NCI-H446 treated with DMSO at 0.1 percent for 48 hours (cell line): ENCODE data around the gene SVIL.
"Not testable (repeated sequence)": the region's sequence is repeated elsewhere in the genome, so short reads cannot be mapped to it uniquely, and the experiment has no call there.

Experiments
- DNase-seq: peaks from one replicate; lab custom pipeline; 2025; lab: John Stamatoyannopoulos, UW

The SVIL gene

DNA sequence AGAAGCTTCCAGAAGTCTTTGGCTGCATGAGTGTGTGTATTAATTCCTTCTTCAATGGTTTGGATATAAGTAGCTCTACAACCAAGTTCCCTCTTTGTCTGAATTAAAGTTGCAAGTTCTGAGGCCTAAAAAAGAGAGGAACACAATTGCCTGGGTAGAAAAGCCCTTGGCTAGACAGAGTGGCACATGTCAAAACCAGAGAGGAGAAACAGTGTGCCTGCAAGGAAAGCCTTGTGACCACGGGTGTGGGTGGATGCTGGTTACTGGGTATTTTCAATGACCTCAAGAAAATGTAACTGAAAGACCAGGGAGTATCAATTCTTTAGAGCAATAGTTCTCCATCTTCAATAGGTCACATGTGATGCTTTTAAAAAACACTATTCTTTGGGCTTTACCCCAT is 148.3 kb downstream of the SVIL start:
- no peak for DNase-seq

DNA sequence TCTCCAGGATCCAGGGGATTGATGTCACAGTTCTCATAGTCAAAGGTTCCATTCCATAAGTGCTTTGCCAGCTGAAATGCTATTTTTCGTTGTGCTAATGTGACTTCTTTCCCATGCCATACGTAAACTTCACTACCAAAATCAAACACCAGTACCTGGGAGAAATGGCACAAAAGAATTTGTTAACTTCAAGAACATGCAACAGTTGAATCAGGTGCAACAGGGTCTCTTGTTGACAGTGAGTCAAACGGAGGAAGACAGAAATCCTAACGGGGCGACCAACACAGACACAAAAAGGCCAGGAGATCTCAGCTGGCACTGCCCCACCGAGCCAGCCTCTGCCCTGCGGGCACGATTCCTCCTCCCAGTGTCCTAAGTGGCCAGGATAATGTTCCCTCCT is 150.1 kb downstream of the SVIL start:
- not testable (repeated sequence) for DNase-seq

DNA sequence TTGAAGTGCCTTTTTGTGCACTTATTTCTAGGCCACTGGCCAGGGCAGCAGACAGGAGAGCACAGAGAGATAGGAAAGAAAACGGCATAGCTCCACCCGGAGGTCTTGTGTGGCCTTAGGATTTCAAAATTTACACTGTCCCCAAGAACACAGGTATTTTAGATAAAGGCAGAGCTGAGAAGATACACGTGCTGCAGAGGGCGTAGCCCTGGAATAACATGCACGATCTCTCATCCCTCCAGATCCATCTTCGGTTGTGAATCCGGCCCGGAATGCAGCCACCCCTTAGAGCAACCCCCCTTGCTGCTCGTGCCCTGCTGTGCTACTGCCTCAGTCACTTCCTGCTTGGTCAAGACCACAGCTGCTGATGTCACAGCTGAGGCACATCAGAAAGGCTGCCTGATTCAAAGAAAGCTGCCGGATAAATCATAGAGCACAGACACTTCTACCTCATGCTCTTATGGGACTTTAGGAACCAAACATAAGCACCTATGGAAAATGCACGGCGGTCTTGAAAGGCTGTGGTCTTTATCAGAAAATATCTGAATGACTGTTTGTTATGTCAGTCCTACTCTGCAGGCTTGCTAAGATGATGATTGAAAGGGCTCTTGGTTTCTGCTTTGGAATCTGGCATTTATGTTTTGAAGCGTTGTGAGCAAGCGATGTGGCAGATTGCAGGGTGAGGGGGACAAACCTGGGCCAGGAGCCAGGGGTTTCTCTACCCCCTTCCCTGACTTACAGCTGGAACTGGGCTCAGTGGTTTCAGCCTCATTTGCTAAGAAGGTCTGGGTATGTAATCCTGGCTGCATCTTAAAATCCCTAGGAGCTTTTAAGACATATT is 152.0 kb downstream of the SVIL start:
- DNase-seq, result no peak

DNA sequence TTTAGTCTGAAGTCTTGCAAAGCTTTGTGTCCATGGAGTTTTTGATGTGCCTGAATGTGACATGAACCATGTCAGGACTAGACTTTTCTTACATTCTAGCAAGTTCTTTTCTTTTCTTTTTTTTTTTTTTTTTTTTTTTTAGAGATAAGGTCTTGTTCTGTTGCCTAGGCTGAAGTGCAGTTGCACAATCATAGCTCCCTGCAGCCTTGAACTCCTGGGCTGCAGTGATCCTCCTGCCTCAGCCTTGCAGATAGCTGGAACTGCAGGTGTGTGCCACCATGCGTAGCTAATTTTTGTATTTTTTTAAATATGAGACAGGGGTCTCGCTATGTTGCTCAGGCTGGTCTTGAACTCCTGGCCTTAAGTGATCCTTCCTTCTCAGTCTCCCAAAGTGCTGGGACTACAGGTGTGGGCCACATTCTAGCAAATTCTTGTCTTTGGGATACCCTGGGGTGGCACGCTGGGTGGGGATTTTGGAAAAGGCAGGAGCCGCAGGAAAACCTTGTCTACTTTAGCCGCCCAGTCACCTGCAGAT is 152.8 kb downstream of the SVIL start:
- DNase-seq, result no peak

DNA sequence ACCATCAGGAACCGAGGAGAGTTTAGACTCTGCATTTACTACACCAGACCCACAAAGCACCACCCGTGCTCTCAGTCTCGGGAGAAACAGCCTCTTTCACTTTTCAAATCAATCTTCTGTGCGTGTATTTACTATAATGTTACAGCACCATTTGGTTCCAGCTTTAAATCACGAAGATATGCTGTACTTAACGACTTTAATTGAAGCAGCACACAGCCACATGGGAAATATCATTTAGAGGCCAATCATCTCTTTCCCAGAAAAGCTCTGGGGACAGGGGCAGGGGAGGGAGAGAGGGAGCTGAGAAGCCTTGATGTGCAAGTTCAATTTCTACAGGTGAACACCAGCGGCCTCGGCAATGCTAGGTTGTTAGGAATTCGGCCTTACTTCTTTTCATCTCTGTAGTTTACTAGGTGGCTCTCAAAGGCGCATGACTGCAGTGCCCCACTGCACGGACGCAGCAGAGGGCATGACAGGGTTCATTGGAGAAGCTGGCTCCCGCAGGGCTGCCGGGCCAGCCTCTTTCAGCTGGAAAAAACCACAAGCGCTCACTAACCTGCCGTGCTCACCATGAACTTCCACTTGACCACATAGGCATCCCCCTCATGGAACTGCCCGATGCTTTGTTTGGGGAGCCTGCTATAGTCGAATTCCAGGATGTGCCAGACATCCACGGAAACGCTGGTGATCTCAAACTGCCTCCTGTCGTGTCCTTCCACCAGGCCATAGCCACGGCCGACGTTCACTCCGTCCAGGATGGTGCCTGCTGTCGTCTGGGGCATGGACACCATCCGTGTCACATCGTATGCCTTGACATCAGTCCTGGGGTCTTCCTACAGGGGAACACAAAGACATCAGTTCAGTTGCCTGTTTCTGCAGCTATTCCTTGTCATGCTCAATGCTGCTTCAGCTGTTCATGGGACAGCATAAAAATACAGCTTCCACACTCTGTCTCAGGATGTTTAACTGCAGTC is 154.5 kb downstream of the SVIL start:
- DNase-seq, result no peak

DNA sequence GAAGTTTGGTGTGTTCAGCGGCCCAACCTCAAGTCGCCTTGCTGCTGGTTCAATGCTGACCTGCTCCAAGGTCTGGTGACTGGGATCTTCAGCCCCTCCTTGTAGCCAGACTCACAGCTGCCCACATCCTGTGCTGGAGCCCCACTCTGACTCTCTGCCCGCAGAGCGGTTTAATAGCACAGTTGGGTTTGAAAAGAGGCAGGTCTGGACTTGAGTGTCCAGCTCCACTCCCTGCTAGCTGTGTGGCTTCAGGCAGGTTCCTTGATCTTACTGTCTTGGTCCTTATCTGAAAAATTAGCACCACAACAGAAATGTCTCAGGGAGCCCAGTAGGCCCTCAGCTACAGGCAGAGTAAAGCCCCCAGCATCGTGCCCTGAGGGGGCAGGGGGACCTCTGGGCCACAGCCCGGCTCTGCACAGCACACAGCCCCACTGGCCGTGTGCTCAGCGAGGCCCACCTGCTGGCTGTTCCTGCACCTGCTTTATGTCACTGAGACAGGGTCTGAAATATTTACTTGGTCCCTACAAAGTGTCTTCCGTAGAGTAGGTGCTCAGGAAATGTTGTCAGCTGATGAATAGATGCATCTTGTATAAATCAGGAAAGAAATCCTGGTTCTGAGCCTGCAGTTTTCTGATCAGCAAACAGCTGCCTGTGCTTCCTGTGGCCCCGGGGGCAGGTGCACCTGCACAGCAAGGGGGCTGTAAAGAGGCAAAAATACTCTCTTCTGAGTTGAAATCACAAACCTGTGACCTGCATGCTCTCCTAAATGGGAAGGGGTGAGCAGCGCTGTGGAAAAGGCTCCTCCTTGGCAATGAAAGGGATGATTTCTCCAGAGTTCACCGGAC is 155.5 kb downstream of the SVIL start:
- no peak for DNase-seq

DNA sequence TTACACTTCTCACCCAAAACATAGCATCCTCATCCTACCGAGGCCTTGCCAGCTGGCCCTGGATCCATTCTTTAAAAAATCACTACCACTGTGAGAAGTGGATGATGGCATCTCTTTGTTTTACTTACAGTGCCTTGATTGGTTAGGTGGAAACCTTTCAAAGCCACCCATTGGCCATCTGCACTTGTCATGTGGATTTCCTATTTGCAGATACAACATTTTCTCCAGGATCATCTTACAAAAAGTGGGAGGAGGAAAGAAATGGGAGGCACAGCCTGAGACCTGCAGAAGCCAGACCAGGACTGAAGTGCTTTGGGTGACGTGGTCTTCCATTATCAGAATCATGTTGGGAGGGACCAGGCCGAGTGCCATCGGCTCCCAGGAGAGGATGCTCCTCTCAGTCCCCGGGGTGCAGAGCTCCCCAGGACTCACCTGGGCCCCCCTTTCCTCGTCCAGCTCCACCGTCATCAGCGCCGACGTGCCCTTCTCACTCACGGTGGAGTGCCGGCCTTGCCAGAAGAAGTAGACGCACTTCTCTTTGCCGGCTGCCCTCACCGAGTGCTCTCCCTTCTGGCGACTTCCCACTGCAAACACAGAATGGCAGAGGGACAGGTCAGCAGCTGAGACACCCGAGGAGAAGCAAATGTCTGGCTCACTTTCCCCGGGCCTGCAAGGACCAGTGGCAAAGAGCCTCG is 161.2 kb downstream of the SVIL start:
- no peak for DNase-seq

DNA sequence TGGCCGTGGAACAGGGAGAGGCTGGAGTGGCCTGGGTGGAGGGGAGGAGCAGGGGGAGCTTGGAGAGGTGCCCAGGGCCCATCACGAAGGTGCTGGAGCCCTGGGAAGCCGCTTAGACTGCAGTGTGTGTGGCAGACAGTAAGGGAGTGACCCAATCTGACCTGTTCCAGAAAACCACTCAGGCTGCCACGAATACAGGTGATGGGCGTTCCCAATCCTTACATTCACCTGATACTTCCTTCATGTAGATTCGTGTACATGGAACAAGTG is 161.7 kb downstream of the SVIL start:
- DNase-seq, result no peak

DNA sequence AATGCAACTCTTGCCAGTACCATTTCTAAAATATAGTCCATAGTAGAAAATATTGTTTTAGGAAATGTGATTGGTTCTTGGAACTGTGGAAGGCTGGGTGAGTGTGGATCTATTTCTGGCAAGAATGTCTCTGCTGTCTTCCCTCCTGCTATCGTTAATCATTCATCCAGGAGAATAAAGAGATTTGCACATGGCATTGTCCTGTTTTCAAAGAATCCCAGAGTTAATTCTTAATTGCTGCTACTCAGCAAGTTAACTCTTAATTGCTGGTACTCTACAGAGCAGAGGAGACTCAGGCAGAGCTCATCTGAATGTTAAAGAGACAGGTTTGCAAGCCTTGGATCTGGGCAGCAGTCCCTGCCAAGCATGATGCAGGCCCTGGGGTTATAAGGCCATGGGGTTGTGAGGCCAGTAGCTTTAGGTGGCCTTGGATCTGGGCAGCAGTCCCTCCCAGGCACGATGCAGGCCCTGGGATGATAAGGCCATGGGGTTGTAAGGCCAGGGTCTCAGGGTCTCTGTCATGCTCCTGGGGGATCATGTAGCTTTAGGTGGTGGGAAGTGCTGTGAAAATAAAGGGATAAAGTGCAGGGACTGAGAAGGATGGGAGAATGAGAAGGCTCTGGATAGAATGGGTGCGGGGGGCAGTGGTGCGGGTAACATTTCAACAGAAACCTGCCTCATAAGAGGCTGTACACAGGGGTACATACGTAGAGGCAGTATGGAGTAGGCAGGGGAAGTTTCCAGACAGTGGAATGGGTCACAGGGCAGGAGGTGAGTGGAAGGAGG is 162.3 kb downstream of the SVIL start:
- DNase-seq, result no peak

DNA sequence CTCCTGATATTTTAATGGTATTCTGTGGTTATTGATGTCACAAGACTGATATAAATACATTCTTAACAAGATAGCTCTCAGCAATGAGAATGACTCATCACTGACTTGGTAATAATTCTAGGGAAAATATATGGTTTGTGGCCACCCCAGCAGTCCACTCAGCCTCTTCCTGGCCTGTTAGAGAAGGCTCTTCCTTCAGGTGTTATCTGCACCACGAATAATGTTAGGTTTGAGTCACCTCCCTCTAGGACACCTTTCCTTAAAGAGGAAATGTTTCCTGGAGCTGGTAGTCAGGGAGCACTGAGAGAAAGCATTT is 163.3 kb downstream of the SVIL start:
- DNase-seq, result no peak

DNA sequence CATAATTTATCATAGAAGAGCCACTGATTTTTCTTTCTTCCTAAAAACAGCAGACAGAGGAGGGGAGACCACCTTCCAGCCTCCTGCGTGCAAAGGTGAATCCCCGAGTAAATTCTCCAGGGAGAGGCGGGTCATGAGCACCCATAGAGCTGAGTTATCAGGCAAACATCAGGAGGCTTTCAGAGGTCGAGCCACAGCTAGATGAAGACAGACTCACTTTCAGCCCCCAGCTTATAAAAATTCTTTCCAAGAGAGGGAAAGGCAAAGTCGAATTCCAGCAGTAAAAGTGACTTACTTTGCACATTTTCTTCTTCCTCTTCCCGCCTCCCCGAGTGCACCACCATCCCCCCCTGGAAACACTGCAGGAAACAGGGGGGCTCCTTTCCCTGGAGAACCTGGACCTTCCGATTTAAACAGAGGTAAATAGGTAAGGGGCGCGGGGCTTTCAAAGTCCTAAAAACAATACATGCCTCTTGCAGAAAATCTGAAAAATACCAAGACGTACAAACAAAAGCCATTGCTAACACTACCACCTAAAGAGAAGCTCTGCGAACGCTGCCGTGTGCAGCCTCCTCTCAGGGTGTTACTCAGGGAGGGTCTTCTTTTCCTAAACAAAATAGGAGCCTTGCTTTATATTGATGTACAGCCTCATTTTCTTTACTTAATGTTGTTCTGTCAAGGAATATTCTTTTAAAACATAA is 163.8 kb downstream of the SVIL start:
- no peak for DNase-seq

DNA sequence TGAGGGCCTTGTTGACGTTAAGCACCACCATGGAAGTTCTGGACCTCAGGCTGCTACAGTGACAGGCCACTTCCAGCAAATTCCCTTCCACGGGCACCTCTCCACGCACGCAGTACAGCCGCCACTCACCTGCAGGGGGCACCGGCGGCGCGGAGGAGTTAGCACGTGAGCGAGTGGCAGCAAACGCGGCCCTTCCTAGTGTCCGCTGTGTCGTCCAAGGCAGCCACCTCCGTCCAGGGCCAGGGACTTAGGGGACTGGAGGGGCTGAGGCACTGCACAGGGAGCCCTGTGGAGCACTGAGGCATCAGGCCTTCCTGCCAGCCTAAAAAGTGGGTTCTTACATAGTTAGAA is 164.4 kb downstream of the SVIL start:
- no peak for DNase-seq

DNA sequence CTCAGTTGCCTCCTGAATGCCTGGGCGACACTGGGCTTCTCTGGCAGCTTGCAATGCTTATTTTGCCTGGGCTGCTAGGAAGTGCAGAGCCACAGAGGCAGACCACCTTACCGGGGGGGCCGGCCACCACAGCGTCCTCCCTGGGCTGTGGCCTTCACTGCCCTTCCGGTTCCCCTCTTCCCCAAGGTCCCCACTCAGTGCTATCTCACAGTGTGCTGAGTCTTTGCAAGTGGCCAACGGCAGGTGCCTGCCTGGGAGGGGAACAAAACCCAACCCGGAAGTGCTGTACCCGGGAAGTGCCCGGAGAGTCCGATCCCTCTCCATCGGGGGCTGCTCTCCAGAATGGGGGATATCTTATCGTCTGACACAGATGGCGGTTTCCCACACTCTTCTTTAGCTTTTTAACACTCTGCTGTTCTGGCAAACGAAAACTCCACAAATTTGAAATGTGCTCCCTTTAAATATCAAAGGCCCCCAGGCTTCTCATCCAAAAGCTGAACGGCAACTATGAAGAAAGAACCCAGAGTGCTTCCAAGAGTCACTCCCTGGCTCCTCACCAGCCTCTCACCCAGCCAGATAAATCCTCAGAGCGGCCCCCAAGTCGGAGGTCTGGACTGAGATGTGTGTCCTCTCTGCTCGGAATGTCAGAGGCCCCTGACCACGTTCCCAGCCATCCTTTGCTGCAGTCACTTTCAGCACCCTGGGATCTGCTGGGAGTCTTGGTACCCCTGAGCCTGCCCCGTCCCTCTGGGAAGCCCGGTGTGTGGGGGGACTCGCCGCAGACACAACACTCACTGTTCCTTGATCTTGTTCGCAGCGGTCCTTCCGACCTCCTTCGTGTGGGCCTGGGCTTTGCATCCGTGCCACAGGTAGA is 165.1 kb downstream of the SVIL start:
- DNase-seq, result no peak

DNA sequence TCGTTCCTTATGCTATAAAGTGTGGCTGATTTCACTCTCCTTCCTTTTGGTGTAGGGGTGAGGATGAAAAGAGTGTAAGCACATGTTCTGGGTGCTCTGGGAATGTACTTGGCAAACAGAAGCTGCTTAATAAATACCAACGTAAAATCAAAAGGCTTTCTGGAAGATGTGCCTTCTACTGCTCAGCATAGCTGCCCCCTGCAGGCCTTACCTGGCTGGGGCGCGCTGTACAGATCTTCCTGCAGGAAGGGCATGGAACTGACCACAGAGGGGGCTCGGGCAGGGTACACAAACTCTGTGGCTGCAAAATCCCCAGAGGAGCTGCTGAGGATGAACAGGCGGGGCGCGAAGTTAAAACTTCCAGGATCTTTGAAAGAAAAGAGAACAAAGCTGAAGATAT is 169.4 kb downstream of the SVIL start:
- DNase-seq, result no peak

DNA sequence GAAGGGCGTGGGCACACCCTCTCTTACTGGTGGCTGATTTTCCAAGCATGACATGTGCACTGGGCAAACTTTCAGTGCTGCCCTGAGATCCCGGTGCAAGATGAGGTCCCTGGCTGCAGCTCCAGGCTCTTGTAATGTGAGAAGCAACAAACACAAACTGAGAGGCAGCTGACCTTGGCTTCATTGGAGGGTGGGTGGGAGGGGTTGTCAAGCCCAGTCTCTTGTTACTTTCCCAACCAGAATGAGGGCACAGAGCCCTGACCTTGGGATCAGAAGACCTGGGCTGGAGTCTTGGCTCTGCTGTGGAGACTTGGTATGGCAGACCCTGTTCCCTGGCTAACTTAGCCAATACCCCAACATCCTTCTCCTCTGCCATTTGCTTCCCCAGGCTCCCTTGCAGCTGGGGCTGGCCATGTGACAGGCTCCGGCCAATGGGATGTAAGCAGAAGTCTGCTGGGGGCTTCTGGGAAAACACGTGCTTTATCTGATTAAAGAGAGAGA is 170.1 kb downstream of the SVIL start:
- DNase-seq, result not testable (repeated sequence)

DNA sequence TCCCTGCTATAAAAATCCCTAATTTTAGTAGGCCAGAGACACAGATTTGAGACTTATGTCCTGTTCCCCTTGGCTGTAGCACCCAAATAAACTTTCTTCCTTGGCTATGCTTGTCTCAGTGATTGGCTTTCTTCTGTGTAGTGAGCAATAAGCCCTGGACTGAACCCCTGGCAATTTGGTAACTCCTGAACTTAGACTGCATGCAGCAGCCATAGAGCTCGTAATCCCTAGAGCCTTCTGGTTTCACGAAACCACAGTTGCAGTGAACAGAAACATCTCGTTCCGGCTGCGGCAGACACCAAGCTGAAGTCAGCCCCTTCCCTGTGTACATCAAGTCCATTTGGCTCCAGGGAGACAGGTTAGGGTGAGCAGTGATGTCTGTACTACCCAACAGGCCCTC is 173.7 kb downstream of the SVIL start:
- DNase-seq, result no peak

DNA sequence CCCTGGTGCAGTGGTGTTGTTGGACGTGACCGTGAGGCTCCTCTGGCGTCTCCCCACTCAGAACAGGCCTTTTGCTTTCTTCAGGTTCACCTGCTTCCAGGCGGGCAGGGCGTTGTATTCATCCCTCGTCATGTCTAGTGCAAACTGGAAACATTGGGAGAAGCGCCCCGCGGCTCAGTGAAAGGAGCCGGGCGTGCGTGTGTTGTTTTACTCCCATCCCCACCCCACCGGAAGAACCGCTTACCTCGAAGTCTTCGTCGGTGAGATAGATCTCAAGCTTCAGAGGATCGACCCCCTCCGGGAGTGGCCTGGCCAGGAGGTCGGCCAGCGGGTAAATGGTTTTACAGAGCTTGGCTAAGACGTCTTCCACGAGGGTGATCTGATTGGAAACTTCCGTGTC is 176.6 kb downstream of the SVIL start:
- DNase-seq, result not testable (repeated sequence)

DNA sequence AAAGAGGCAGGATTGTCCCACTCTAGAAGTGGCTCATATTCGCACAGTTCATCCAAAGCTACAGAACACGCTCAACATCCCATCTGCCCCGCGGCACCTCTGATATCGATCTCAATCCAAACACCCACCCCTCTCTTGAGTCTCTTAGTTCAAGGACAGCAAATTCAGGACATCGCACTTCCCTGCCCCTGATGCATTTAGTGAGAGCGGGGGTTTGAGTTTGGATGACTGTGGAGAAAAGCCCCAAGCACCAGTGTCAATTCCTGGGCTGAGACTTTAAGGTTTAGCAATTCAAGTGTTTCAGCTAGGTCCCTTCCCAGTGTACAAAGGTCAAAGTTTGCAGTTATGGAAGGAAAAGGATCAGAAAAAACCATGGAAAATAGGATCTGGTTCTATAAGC is 179.7 kb downstream of the SVIL start:
- no peak for DNase-seq

DNA sequence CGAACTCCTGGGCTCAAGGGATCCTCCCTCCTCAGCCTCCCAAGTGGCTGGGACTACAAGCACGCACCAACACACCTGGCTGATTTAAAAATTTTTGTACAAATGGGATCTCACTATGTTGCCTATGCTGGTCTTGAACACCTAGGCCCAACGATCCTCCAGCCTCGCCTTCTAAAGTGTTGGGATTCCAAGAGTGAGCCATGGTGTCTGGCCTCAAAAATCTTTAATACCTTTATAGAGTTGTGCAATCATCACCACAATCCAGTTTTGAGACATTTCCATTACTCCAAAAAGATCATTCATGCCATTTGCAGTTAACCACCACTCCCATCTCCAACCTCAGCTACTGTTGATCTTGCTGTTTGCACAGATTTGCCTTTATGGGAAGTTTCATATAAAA is 180.5 kb downstream of the SVIL start:
- DNase-seq, result no peak
